GM18519 (cell line): ENCODE results near the gene TMEM192.
"Not testable (repeated sequence)": the region's sequence is repeated elsewhere in the genome, so short reads cannot be mapped to it uniquely, and the experiment has no call there.

Experiments
- ATAC-seq: cut with Tn5 transposase; IDR thresholded peaks from one replicate; pipeline ENCODE4 v1.9.1; 2021; ENCODE audit warnings: mild to moderate bottlenecking, moderate library complexity; ENCODE audit not compliant: unreplicated experiment, low FRiP score

TMEM192 gene

GRCh38 chr4:165095291-165095690, 17.4 kb downstream of the TMEM192 start:
- ATAC-seq, result no peak

- no peak for ATAC-seq
Observed at GRCh38 chr4:165094873-165095272, 17.8 kb downstream of the TMEM192 start.

- ATAC-seq, result not testable (repeated sequence)
Observed at GRCh38 chr4:165092187-165092586, 20.5 kb downstream of the TMEM192 start.

GRCh38 chr4:165088366-165088765, 24.3 kb downstream of the TMEM192 start:
- no peak for ATAC-seq

- no peak for ATAC-seq
Observed at GRCh38 chr4:165085946-165086345, 26.7 kb downstream of the TMEM192 start.

- ATAC-seq, result not testable (repeated sequence)
Observed at GRCh38 chr4:165084787-165085186, 27.9 kb downstream of the TMEM192 start.

GRCh38 chr4:165079476-165079875, 33.2 kb downstream of the TMEM192 start:
- no peak for ATAC-seq

GRCh38 chr4:165077034-165077578, 35.6 kb downstream of the TMEM192 start:
- ATAC-seq, result no peak

- ATAC-seq, result not testable (repeated sequence)
Observed at GRCh38 chr4:165073346-165073745, 39.3 kb downstream of the TMEM192 start.

GRCh38 chr4:165070560-165070959, 42.1 kb downstream of the TMEM192 start:
- ATAC-seq, result no peak

GRCh38 chr4:165060938-165061337, 51.7 kb downstream of the TMEM192 start:
- ATAC-seq, result no peak

GRCh38 chr4:165059386-165059785, 53.3 kb downstream of the TMEM192 start:
- no peak for ATAC-seq

GRCh38 chr4:165058666-165059065, 54.0 kb downstream of the TMEM192 start:
- ATAC-seq, result no peak

GRCh38 chr4:165055601-165056000, 57.1 kb downstream of the TMEM192 start:
- no peak for ATAC-seq

- ATAC-seq, result no peak
Observed at GRCh38 chr4:165053645-165054044, 59.0 kb downstream of the TMEM192 start, which contains the start of gene TRIM75. Gene TRIM75, plus strand, starts transcription at chr4:165053866. Its CDS starts 5,282 bp downstream, at chr4:165059148.

GRCh38 chr4:165052627-165053026, 60.0 kb downstream of the TMEM192 start:
- ATAC-seq, result no peak

- no peak for ATAC-seq
Observed at GRCh38 chr4:165048170-165048569, 64.5 kb downstream of the TMEM192 start.

- no peak for ATAC-seq
Observed at GRCh38 chr4:165031436-165032211, 81.0 kb downstream of the TMEM192 start, which contains the start of gene TRIM60. Gene TRIM60, plus strand, starts transcription at chr4:165031999. Its CDS starts 8,074 bp downstream, at chr4:165040073.

GRCh38 chr4:165027762-165028402, 84.8 kb downstream of the TMEM192 start:
- no peak for ATAC-seq

GRCh38 chr4:165025782-165026181, 86.9 kb downstream of the TMEM192 start:
- ATAC-seq, result not testable (repeated sequence)
